ENCODE data around the gene OSBPL9. TPM values are rescaled to one million over a fixed set of nuclear protein-coding genes. Genes with fewer than 3 reads are reported as not detected.
A peak's percentile ranks its signal among the peaks of the same experiment; 100 is the strongest.

The OSBPL9 gene
- total RNA-seq, 1 experiment from 2014 or later: 61.9 TPM

GRCh38 chr1:51760872-51761271 is 144.0 kb downstream of the OSBPL9 start:
- DNase-seq: no peak
- Histone ChIP-seq H3K36me3 (ENCODE audit: control insufficient read depth, insufficient read depth, low read length) (no peaks in the 10 kb centered on the region), H3K4me3 (ENCODE audit: low read depth, low read length) (no peak overlapping the region), H3K9me3 (no peaks in the 10 kb centered on the region; the same call in 1 of the 2 replicates), H3K27me3 (replicated peaks; ENCODE audit: control insufficient read depth, insufficient read depth, low read length) (no peaks in the 10 kb centered on the region), H3K4me1 (no peaks in the 10 kb centered on the region)
- POLR2A ChIA-PET: no interaction called here
- Mint-ChIP-seq H3K27me3 (ENCODE audit: insufficient read depth, unreplicated experiment) (no peaks in the 10 kb centered on the region), H3K4me1 (ENCODE audit: low read depth, unreplicated experiment) (no peaks in the 10 kb centered on the region), H3K9me3 (ENCODE audit: unreplicated experiment) (no peaks in the 10 kb centered on the region), H3K4me3 (ENCODE audit: unreplicated experiment) (no peak overlapping the region), H3K27ac (ENCODE audit: unreplicated experiment) (no peak overlapping the region), H3K36me3 (ENCODE audit: insufficient read depth, unreplicated experiment) (peaks cover 18% of the 10 kb centered on the region)
- CTCF ChIA-PET: no interaction called here
- intact Hi-C loops (cut with micrococcal nuclease; ENCODE audit: unreplicated experiment): loop anchor here (10.0 kb wide), 1 partner anchor 316 kb away; no protein-coding TSS in a partner anchor
- no peak for TF ChIP-seq CTCF (IDR thresholded peaks at IDR 0.05; ENCODE audit: insufficient read depth in 1 of 2, low read depth in 1 of 2, low read length in 1 of 2, severe bottlenecking in 1 of 2, unreplicated experiment in 1 of 2)
- no TSS peak for BruUV-seq (replicated peaks)

- H3K36me3 Mint-ChIP-seq (ENCODE audit: insufficient read depth, unreplicated experiment): peaks cover 16% of the 10 kb centered on the region
- ChIA-PET POLR2A (no interaction called here), CTCF (no interaction called here)
- H3K27me3 Mint-ChIP-seq (ENCODE audit: insufficient read depth, unreplicated experiment): no peaks in the 10 kb centered on the region
- no peak for DNase-seq
- intact Hi-C loops (cut with micrococcal nuclease; ENCODE audit: unreplicated experiment): loop anchor here (10.0 kb wide), 1 partner anchor 317 kb away; no protein-coding TSS in a partner anchor
- H3K4me3 Mint-ChIP-seq (ENCODE audit: unreplicated experiment): no peak overlapping the region
- no peaks in the 10 kb centered on the region for H3K4me1 Mint-ChIP-seq (ENCODE audit: low read depth, unreplicated experiment)
- Histone ChIP-seq H3K4me1 (no peaks in the 10 kb centered on the region), H3K4me3 (ENCODE audit: low read depth, low read length) (no peak overlapping the region), H3K9me3 (no peaks in the 10 kb centered on the region), H3K36me3 (ENCODE audit: control insufficient read depth, insufficient read depth, low read length) (no peaks in the 10 kb centered on the region), H3K27me3 (replicated peaks; ENCODE audit: control insufficient read depth, insufficient read depth, low read length) (no peaks in the 10 kb centered on the region)
- BruUV-seq (replicated peaks): no TSS peak
- H3K9me3 Mint-ChIP-seq (ENCODE audit: unreplicated experiment): no peaks in the 10 kb centered on the region
- no peak overlapping the region for H3K27ac Mint-ChIP-seq (ENCODE audit: unreplicated experiment)
- TF ChIP-seq CTCF (IDR thresholded peaks at IDR 0.05; ENCODE audit: insufficient read depth in 1 of 2, low read depth in 1 of 2, low read length in 1 of 2, severe bottlenecking in 1 of 2, unreplicated experiment in 1 of 2): no peak
Observed at GRCh38 chr1:51761351-51761750, 144.5 kb downstream of the OSBPL9 start.

- POLR2A ChIA-PET: no interaction called here
- peaks cover 29% of the 10 kb centered on the region for H3K36me3 Mint-ChIP-seq (ENCODE audit: insufficient read depth, unreplicated experiment)
- TF ChIP-seq CTCF (IDR thresholded peaks at IDR 0.05; ENCODE audit: insufficient read depth in 1 of 2, low read depth in 1 of 2, low read length in 1 of 2, severe bottlenecking in 1 of 2, unreplicated experiment in 1 of 2): peak; percentile 49 to 63
Observed at GRCh38 chr1:51768971-51769588, 152.2 kb downstream of the OSBPL9 start.

More at GRCh38 chr1:51768971-51769588, 152.2 kb downstream of the OSBPL9 start:
- Histone ChIP-seq H3K4me1 (no peaks in the 10 kb centered on the region), H3K9me3 (no peaks in the 10 kb centered on the region), H3K4me3 (ENCODE audit: low read depth, low read length) (no peak overlapping the region), H3K36me3 (ENCODE audit: control insufficient read depth, insufficient read depth, low read length) (no peaks in the 10 kb centered on the region; the same call in 1 of the 2 replicates), H3K27me3 (replicated peaks; ENCODE audit: control insufficient read depth, insufficient read depth, low read length) (no peaks in the 10 kb centered on the region)
- H3K9me3 Mint-ChIP-seq (ENCODE audit: unreplicated experiment): no peaks in the 10 kb centered on the region
- no peak overlapping the region for H3K27ac Mint-ChIP-seq (ENCODE audit: unreplicated experiment)
- H3K4me3 Mint-ChIP-seq (ENCODE audit: unreplicated experiment): no peak overlapping the region
- BruUV-seq (replicated peaks): no TSS peak
- peaks cover 6% of the 10 kb centered on the region for H3K4me1 Mint-ChIP-seq (ENCODE audit: low read depth, unreplicated experiment)
- CTCF ChIA-PET: interaction anchor here (0.6 to 2.2 kb wide), 6 partner anchors 23 to 866 kb away, joined by 3 to 17 read pairs (median 4); no protein-coding TSS in a partner anchor
- DNase-seq: peak in 1 of 2 experiments; percentile 18
- intact Hi-C loops (cut with micrococcal nuclease; ENCODE audit: unreplicated experiment): loop anchor here (1.0 to 10.0 kb wide), 3 partner anchors 142 to 324 kb away; no protein-coding TSS in a partner anchor
- no peaks in the 10 kb centered on the region for H3K27me3 Mint-ChIP-seq (ENCODE audit: insufficient read depth, unreplicated experiment)
